ENCODE measurements around the gene HRC. TPM values are rescaled to one million over a fixed set of nuclear protein-coding genes. Genes with fewer than 3 reads are reported as not detected.
"Not testable (repeated sequence)": the region's sequence is repeated elsewhere in the genome, so short reads cannot be mapped to it uniquely, and the experiment has no call there.

The HRC gene
- total RNA-seq, 1 donor from 2014 or later, result not detected

GRCh38 chr19:49136771-49137171 lies 18.4 kb downstream of the HRC start:
- DNase-seq (ENCODE audit: low read depth in 2 of 2), result no peak

DNA sequence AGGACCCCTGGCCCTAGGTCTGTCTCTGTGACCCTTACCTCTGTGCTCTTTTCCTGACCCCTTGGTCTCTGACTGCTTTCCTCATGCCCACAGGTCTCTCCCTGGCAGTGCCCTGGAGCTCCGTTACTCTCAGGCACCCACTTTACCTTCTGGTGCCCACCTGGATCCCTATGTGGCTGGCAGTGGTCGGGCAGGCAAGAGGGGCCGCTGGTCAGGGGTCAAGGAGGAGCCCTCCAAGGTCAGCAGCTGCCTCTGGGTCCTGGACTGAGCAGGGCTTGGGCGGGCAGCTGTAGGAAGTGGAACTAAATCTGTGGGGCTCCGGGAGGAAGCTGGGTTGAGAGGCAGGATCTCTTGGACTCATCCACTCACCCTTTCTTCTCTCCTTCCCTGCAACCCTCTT lies 19.5 kb downstream of the HRC start:
- DNase-seq (ENCODE audit: low read depth in 2 of 2), result no peak

GRCh38 chr19:49133621-49134454 lies 21.4 kb downstream of the HRC start:
- peak in 1 of 2 donors; percentile 44 for DNase-seq (ENCODE audit: low read depth in 2 of 2)

GRCh38 chr19:49132974-49133609 lies 22.1 kb downstream of the HRC start:
- DNase-seq (ENCODE audit: low read depth in 2 of 2), result no peak

- no peak for DNase-seq (ENCODE audit: low read depth in 2 of 2)
Observed at GRCh38 chr19:49130325-49130724, 24.9 kb downstream of the HRC start.

DNA sequence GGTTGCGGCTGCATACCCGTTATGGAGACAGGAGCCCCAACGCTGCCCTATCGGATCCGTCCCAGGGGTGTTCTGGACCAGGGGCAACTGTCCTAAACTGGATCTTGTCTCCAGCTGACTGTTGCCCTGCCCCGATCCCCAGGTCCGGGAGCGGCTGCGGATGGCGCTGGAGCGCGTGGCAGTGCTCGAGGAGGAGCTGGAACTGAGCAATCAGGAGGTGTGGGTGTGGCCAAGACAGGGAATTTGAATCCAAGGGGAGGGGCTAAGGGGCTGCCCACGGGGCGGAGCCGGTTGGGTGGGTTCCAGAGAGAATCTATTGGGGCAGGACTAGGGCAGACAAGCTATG lies 26.0 kb downstream of the HRC start:
- DNase-seq (ENCODE audit: low read depth in 2 of 2), result no peak

DNA sequence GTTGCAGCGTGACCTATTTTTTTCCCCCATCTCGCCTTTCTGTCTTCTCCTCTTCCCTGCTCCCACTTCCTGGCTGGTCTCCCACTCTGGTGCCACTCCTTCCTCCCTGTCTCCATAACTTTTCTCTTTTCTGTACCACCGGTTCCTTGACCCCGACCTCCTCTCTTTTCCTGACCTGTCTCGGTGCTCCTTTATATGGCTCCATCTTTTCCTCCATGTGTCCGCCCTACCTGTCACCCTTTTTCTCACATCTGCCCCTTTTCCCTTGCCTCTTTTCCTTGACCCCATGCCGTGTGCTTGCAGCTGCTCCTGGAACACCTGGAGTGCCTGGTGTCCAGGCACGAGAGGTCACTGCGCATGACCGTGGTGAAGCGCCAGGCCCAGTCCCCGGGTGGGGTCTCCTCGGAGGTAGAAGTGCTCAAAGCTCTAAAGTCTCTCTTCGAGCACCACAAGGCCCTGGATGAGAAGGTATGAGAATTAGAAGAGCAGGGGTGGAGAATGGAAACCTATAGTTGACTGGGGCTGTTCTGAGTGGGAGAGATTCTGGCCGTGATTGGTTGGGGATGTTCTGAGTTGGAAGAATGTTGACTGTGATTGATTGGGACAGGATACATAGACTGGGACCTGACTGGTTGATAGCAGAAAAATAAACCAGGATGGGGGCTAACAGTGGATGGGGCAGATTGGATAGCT lies 26.5 kb downstream of the HRC start:
- DNase-seq (ENCODE audit: low read depth in 2 of 2), result no peak

DNA sequence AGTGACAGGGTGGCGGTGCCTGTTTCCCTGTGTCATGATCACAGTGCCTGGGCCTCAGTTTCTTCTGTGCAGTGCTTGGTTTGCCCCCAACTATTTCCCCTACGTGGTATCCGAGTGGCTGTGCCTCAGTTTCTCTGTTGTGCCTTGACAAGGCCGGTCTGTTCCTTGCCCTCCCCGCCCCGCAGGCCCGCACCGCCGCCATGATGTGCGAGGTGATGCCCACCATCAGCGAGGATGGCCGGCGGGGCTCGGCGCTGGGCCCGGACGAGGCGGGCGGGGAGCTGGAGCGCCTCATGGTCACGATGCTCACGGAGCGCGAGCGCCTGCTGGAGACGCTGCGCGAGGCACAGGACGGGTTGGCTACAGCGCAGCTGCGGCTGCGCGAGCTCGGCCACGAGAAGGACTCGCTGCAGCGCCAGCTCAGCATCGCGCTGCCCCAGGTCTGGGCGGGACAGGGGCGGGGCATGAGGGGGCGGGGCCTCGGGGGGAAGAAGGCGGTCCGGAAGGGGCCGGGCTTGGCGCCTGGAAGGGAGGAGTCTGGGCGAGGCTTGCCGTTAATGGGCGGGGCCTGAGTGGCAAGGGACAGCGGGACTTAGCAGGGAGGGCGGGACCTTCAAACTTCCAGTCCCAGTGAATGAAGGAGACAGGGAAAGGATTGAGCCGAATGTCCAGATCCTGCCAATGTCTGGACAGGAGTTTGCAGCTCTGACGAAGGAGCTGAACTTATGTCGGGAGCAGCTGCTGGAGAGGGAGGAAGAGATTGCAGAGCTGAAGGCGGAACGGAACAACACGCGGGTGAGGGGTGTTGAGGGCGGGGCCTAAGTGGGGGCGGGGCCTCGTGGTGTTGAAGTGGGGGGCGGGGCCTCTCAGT lies 27.3 kb downstream of the HRC start:
- DNase-seq (ENCODE audit: low read depth in 2 of 2), result peak; percentile 88 to 97

DNA sequence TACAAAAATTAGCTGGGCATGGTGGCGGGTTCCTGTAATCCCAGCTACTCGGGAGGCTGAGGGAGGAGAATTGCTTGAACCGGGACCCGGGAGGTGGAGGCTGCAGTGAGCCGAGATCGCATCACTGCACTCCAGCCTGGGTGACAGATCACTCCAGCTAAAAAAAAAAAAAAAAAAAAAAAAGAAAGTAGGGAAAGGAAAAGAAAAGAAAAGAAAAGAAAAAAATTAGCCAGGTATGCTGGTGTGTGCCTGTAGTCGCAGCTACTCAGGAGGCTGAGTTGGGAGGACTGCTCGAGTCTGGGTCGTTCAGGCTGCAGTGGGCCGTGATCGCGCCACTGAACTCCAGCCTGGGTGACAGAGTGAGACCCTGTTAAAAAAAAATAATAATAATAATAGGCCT lies 28.0 kb downstream of the HRC start:
- DNase-seq (ENCODE audit: low read depth in 2 of 2), result not testable (repeated sequence)

DNA sequence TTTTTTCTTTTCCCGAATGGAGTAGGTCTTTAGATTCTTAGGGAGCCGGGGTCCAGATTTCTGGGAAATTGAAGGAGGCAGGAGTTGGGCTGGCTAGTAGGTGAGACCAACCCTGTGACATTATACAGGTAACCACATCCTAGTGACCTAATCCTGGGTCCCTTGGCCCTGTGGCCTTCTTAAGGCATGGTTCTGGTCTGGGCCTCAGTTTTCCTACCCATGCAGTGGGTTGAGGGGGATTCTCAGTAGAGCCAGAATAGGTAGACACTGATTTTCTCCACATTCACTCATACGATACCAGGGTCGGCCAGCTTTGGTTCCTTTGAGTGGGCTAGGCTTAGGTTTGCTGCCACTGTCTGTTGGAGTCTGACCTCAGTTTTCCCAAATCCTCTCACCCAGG lies 28.6 kb downstream of the HRC start:
- DNase-seq (ENCODE audit: low read depth in 2 of 2), result no peak

DNA sequence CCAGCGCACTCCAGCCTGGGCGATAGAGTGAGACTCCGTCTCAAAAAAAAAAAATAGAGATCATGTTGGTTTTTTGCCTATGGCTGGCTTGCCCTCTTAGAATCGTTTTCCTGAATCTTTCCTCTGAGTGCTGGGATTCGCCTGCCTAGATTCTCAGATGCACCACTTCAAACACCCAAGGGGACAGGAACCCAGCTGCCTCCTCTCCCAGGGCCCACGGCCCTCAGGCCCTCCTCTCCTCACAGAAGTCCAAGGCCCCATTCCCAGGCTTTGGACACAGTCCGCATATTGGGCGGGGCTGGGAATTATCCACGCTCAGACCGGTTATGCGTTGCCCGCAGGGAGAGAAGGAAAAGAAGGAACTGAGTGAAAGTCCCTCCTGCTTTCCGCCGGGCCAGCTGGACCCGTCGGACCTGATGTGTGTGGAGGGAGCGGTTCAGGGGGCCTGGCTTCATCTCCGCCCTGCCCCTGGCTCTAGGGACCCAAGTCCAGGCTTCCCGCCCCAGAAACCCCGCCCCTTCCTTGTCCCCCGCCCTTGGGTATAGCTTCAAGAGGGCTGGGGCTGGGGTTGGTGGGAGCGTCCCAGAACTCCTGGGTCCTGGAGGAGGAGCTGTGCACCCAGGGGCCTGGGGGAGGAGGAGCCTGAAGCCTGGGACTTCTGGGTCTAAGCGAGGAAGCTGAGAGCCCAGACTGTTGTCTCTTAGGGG lies 30.0 kb downstream of the HRC start:
- no peak for DNase-seq (ENCODE audit: low read depth in 2 of 2)

GRCh38 chr19:49123285-49123684 lies 31.9 kb downstream of the HRC start:
- DNase-seq (ENCODE audit: low read depth in 2 of 2), result not testable (repeated sequence)

- DNase-seq (ENCODE audit: low read depth in 2 of 2), result not testable (repeated sequence)
Observed at GRCh38 chr19:49121841-49122240, 33.4 kb downstream of the HRC start.

DNA sequence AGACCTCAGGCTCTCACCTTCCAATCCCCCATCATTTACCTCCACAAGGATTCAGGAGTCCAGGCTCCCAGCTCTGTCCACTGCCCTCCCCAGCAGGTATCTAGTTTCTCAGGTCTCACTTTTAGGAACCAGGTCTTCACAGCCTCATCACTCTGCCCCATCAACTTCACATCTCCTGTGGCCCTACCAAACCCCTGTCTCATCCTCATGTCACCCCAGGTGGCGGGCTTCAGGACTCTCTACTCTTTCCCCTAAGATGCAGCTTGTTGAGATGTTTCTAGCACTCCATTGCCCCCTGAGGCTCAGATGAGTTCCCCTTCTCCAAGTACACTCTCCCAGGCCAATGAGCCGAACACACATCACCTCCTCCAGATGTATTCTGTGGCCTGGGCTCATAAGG lies 34.3 kb downstream of the HRC start:
- no peak for DNase-seq (ENCODE audit: low read depth in 2 of 2)

DNA sequence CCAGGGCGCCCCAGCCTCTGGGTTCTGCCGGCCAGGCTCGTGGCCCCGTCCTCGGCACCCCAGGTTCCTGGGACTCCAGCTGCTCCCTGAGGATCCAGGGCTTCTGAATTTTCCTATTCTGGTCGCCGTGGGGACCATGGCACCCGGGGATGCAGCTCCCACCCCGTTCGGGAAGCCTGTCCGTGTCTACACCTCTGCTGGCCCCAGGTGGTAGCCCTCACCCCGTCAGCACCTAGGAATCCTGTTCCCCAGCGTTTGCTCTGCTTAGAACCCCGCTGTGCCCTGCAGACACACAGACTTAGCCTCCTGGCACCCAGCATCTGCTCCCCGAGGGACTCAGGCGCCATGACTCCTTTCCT lies 34.9 kb downstream of the HRC start:
- no peak for DNase-seq (ENCODE audit: low read depth in 2 of 2)

GRCh38 chr19:49119411-49120324 lies 35.5 kb downstream of the HRC start, which contains the start of gene PPFIA3:
TSS of gene PPFIA3 (plus strand) at chr19:49119544. CDS start at chr19:49127874, 8,330 bp downstream.
- DNase-seq (ENCODE audit: low read depth in 2 of 2), result peak; percentile 33 to 72

DNA sequence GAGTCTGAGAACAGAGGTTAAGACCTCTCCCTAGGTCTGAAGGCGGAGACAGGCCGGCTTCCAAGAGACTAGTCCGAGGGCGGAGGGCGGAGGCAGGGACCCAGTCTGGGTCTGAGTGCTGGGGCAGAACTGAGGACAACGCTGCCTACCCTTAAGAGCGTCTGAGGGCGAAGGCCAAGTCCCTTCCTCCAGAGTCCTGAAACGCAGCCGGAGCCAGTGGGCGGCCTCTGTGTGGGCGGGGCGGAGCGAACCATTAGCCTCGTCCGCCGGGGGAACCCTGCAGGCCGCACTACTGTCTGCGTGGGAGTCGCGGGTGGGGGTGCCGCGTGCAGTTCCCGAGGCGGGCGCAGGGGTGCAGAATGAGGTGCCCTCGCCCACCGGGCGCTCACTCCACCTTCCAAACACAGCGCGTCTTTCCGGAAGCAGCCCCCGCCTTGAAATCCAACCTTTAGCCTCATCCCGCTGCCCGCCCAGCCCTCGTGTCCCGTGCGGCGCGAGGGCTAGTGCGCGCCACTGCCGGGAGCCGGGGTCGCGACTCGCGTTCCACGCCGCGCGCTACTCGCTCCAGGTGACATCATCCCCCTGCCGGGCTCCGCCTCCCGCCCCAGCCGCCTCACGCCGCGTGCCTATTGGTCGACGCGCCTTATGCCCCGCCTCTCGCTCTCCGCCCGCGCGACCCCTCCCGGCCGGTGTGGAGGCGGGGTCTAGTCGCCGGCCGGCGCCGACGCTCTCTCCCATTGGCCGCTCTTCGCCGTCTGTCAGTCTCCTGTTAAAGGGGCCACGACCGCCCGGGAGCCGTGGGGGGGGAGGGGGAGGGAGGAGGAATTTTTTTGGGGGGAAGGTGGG lies 36.4 kb downstream of the HRC start, which contains the start of gene C19orf73:
Gene C19orf73, minus strand, starts transcription at position 579 of the 846 bp plus-strand sequence. Its CDS starts 121 bp downstream, at position 458.
- peak; percentile 81 to 95 for DNase-seq (ENCODE audit: low read depth in 2 of 2)

GRCh38 chr19:49117677-49118564 lies 37.3 kb downstream of the HRC start:
- no peak for DNase-seq (ENCODE audit: low read depth in 2 of 2)

Data from dermis microvascular lymphatic vessel endothelial cell (primary cell).